Body of pancreas (tissue), 4 donors: Measurements from ENCODE around the gene KCTD10. TPM values are rescaled to one million over a fixed set of nuclear protein-coding genes. Genes with fewer than 3 reads are reported as not detected.

Experiments
- ATAC-seq: fragments of 150-250 bp; one replicate; pipeline ENCODE4 v1.9.1; 2016
- DNase-seq, 4 donors: peaks; one replicate each; pipeline ENCODE4 v3.0.0-alpha.2; 2019
- H3K27ac ChIP-seq, 4 donors: fragments of 200-600 bp; sonication (generic); 1 replicate in 3 of 4; 2 replicates in 1 of 4; pipeline versions ENCODE4 v1.5.1 to v1.6.1; 2016 to 2019; ENCODE audit warnings: mild to moderate bottlenecking in 1 of 4, mixed read lengths in 1 of 4, moderate library complexity in 1 of 4
- H3K27me3 ChIP-seq, 2 donors: fragments of 200-600 bp; sonication (generic); one replicate each; pipeline ENCODE4 v1.6.0; 2016; ENCODE audit warnings: mild to moderate bottlenecking in 1 of 2
- H3K36me3 ChIP-seq, 2 donors: fragments of 200-600 bp; sonication (generic); replicated peaks in 1 of 2; 2 replicates each; pipeline ENCODE4 v1.5.1; 2016; ENCODE audit warnings: low read depth in 2 of 2; ENCODE audit not compliant: insufficient read depth in 1 of 2
- H3K4me1 ChIP-seq: fragments of 200-600 bp; sonication (generic); one replicate; pipeline ENCODE4 v1.6.0; 2016
- H3K4me3 ChIP-seq, 2 donors: fragments of 200-600 bp; sonication (generic); 1 replicate in 1 of 2; 2 replicates in 1 of 2; pipeline ENCODE4 v1.5.1; 2016 to 2019
- H3K9me3 ChIP-seq, 3 donors: fragments of 200-600 bp; sonication (generic); 1 replicate in 2 of 3; 2 replicates in 1 of 3; pipeline ENCODE4 v1.5.1; 2016
- POLR2A ChIP-seq, 3 donors: fragments of 450-650 bp; IDR thresholded peaks; one replicate each; pipeline ENCODE4 v1.6.1; 2016; ENCODE audit warnings: antibody characterized with exemption in 3 of 3, mild to moderate bottlenecking in 2 of 3
- WGBS, 2 donors: methylation state at CpG; one replicate each; pipeline ENCODE4 v1.1.5; 2017; 5-methylcytosine and 5-hydroxymethylcytosine counted together
- intact Hi-C: fragments of 100-400 bp; cut with DNase I; formaldehyde crosslinking; loops from one replicate; pipeline ENCODE4 v1.15.1; 2023
- total RNA-seq, 2 donors: library from RNA; depleted of rRNA; stranded (reverse); fragments of >200 nt; gene quantifications; one replicate each; pipeline ENCODE4 v1.1.0, GENCODE V29; 2016
- TF ChIP-seq, protein P1 (sequence below), 7 experiments: fragments of 450-650 bp in 4 of 7; fragments of 200-600 bp in 3 of 7; sonication (generic) in 3 of 7; IDR thresholded peaks; one replicate each; pipeline ENCODE4 v1.5.1; 2016 to 2019; ENCODE audit warnings: antibody characterized with exemption in 7 of 7

KCTD10 gene
- total RNA-seq, 2 donors from 2014 or later, result 18.2 to 28.3 TPM

GRCh38 chr12:109482894-109483293 lies 5.8 kb upstream of the KCTD10 start:
- ATAC-seq (no peak), DNase-seq (no peak)
- H3K27me3 ChIP-seq, result no peaks in the 10 kb centered on the region
- H3K4me3 ChIP-seq, result no peak overlapping the region
- intact Hi-C loops, result no loop called here
- peaks cover 23 to 39% of the 10 kb centered on the region in 2 donors for H3K36me3 ChIP-seq
- no peaks in the 10 kb centered on the region for H3K9me3 ChIP-seq
- H3K4me1 ChIP-seq, result peaks cover 16% of the 10 kb centered on the region
- WGBS, 2 donors, result 46% methylated on average over 2 of the region's 2 CpGs
- no peak for TF ChIP-seq POLR2A (IDR thresholded peaks at IDR 0.05)
- TF ChIP-seq, protein P1, sequence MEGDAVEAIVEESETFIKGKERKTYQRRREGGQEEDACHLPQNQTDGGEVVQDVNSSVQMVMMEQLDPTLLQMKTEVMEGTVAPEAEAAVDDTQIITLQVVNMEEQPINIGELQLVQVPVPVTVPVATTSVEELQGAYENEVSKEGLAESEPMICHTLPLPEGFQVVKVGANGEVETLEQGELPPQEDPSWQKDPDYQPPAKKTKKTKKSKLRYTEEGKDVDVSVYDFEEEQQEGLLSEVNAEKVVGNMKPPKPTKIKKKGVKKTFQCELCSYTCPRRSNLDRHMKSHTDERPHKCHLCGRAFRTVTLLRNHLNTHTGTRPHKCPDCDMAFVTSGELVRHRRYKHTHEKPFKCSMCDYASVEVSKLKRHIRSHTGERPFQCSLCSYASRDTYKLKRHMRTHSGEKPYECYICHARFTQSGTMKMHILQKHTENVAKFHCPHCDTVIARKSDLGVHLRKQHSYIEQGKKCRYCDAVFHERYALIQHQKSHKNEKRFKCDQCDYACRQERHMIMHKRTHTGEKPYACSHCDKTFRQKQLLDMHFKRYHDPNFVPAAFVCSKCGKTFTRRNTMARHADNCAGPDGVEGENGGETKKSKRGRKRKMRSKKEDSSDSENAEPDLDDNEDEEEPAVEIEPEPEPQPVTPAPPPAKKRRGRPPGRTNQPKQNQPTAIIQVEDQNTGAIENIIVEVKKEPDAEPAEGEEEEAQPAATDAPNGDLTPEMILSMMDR (IDR thresholded peaks at IDR 0.05), result no peak
- H3K27ac ChIP-seq, result no peak overlapping the region

DNA sequence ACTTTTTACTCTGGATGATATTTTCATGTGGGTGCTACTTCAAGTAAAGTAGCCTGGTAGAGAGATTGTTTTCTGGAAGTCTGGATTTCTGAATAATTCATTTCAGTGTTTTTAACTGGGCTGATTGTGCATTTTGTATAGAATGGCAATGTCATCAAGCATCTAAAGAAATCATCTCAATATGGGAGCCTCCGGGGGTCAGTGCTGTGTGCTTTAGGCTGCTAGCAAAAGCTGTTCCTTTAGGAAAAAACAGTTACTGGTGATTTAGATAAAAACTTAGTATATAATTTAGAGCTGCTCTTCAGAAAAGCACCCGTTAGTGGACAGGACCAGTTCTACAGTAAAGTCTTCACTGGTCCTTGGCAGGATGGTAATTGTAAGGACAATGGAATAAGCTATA lies 5.4 kb upstream of the KCTD10 start:
- DNase-seq, result no peak
- intact Hi-C loops, result no loop called here
- no peak for ATAC-seq
- 87 to 92% methylated on average over 2 of the region's 2 CpGs for WGBS, 2 donors
- Histone ChIP-seq H3K4me1 (peaks cover 16% of the 10 kb centered on the region), H3K36me3 (peaks cover 22 to 37% of the 10 kb centered on the region in 2 donors), H3K27ac (no peak overlapping the region), H3K4me3 (no peak overlapping the region), H3K9me3 (no peaks in the 10 kb centered on the region), H3K27me3 (no peaks in the 10 kb centered on the region)
- TF ChIP-seq, protein P1 (IDR thresholded peaks at IDR 0.05), result no peak
- no peak for TF ChIP-seq POLR2A (IDR thresholded peaks at IDR 0.05)

DNA sequence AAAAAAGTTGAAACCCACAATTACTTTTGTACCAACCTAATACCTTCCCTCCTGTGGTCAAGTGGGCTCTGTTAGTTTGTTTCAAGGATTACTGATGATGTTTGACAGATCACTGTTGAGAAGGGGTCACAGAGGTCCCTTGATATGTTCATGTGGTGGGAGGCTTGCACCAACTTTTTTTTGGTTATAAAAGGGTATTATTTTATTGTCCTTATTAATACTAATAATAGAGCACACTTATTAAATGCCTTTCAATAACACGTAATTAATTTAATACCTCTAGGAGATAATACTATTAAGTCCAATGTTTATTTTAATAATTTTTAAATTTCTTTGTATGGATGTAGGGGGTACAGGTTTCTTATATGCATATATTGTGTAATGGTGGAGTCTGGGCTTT lies 4.8 kb upstream of the KCTD10 start:
- TF ChIP-seq, protein P1 (IDR thresholded peaks at IDR 0.05), result no peak
- no peak for TF ChIP-seq POLR2A (IDR thresholded peaks at IDR 0.05)
- H3K4me1 ChIP-seq, result peaks cover 16% of the 10 kb centered on the region
- intact Hi-C loops, result no loop called here
- 83 to 87% methylated on average over 1 of the region's 1 CpG for WGBS, 2 donors
- peaks cover 21 to 31% of the 10 kb centered on the region in 2 donors for H3K36me3 ChIP-seq
- no peak overlapping the region for H3K27ac ChIP-seq
- H3K9me3 ChIP-seq, result no peaks in the 10 kb centered on the region
- H3K4me3 ChIP-seq, result no peak overlapping the region
- H3K27me3 ChIP-seq, result no peaks in the 10 kb centered on the region
- DNase-seq (no peak), ATAC-seq (no peak)

- TF ChIP-seq POLR2A (IDR thresholded peaks at IDR 0.05), result no peak
- TF ChIP-seq, protein P1 (IDR thresholded peaks at IDR 0.05), result no peak
- 94 to 99% methylated on average over 4 of the region's 4 CpGs for WGBS, 2 donors
- Histone ChIP-seq H3K36me3 (peaks cover 12 to 19% of the 10 kb centered on the region in 2 donors), H3K27ac (no peak overlapping the region), H3K9me3 (no peaks in the 10 kb centered on the region), H3K4me1 (peaks cover 29% of the 10 kb centered on the region), H3K27me3 (no peaks in the 10 kb centered on the region), H3K4me3 (no peak overlapping the region)
- DNase-seq, result no peak
- intact Hi-C loops, result no loop called here
- no peak for ATAC-seq
Measured at GRCh38 chr12:109480356-109480755, 3.3 kb upstream of the KCTD10 start.

DNA sequence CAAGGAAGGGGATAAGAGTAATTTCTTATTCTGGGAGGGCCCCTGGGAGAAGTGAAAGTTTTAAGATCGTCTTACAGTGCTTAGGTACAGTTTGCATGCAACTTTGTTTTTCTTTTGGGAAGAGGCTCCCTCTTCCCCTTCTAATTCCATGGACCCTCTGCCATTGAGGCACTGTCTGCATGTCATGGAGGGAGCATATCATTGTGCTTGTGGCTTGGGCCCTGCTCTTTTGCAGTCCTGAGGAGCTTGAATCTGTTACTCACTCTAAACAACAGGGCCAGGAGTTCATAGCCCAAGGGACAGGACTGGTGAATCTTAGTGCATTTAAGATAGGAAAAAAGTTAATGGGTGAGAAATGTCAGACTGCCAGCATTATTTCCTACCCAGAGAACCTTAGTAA lies 2.7 kb upstream of the KCTD10 start:
- ATAC-seq (no peak), DNase-seq (no peak)
- Histone ChIP-seq H3K36me3 (peaks cover 6 to 13% of the 10 kb centered on the region in 2 donors), H3K4me1 (peaks cover 30% of the 10 kb centered on the region), H3K27me3 (no peaks in the 10 kb centered on the region), H3K27ac (no peak overlapping the region), H3K4me3 (no peak overlapping the region), H3K9me3 (no peaks in the 10 kb centered on the region)
- WGBS, 2 donors, result 74% methylated on average over 1 of the region's 1 CpG
- TF ChIP-seq POLR2A (IDR thresholded peaks at IDR 0.05), result no peak
- TF ChIP-seq, protein P1 (IDR thresholded peaks at IDR 0.05), result no peak
- intact Hi-C loops, result no loop called here
